GM21737 (cell line): ENCODE results near the gene COL1A1.

Source experiments
- ATAC-seq: cut with Tn5 transposase; IDR thresholded peaks from one replicate; pipeline ENCODE4 v1.9.1; 2021; ENCODE audit warnings: mild to moderate bottlenecking, moderate library complexity; ENCODE audit not compliant: unreplicated experiment

COL1A1 gene

DNA sequence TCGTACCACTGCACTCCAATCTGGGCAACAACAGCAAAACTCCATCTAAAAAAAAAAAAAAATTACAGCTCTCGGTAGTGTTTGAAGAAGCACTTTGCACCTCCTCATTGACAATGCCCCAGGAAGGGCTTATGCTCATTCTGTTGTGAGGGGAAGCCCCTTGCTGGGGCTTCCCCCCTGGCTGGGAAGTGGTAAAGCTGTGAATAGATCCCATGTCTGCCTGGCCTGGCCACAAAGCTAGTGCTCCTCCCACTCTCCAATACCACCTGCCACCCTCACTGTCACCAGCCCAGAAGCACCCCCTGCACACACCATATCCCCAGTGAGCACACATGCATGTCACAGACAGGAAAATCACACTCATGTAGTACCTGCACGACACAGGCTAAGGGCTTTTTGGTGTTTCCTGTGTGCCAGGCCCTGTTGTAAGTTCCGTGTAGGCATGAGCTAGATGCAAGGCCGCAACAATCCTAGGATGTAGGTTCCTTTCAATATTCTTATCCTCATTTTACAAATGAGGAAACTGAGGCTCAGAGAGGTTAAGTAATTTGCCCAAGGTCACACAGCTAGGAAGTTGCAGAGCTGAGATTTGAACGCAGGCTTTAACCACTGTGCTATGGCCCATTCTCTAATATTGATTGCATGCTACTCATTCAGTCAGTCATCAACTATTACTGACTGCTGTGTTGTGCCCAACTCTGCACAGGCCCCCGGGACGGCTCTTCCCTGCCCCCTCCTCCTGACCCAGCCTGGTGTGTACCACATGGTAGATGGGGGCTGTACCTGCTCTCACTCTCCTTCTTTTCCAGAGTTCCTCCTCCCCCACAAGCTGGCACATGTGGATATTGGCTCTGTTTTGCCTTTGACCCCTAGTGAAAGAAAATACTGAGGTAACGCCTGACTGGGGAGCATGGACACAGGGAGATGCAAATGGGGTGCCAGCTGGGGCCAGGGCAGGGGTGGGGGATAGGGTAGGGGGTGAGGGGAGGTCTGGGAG is 11.9 kb upstream of the COL1A1 start:
- ATAC-seq, result peak; percentile 80

GRCh38 chr17:50212121-50212843 is 10.9 kb upstream of the COL1A1 start:
- no peak for ATAC-seq

DNA sequence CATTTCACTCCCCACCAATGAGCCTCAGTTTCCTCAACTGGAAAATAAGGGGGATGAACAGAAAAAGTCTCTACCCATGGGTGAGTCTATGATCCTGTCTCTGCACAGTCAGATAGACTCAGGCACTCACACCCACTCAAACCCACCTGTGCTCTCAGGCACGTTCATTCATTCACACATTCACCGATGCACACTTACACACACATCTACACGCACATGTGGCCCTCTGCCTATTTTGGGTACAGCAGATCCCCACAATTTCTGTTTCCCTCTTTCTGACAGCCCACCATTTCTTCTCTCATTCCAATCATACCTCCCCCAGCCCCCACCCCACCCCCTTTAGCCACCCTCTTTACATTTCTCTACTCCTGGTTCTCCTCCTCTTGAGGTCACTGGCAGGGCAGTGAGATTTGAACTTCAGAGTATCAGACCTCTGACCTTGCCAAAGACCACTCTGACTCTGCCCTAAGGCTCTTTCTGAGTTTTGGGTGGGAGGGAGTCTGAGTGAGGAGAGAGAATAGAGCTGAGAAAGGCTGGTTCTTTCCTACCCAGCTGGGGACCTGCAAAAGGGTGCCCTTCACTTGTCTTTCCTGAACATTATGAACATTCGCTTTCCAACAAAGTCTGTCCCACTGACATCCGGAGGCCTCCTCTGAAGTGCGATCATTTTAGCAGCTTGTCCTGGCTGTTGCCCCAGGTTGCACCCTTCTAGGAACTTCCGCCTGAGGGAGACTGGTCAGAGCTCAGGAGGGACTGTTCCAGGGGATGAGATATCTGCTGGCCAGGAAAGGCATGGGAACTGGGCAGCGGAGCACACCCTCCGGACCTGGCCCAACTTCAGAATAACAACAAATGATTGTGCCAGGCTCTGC is 10.1 kb upstream of the COL1A1 start:
- no peak for ATAC-seq

GRCh38 chr17:50210240-50211225 is 9.1 kb upstream of the COL1A1 start:
- no peak for ATAC-seq

DNA sequence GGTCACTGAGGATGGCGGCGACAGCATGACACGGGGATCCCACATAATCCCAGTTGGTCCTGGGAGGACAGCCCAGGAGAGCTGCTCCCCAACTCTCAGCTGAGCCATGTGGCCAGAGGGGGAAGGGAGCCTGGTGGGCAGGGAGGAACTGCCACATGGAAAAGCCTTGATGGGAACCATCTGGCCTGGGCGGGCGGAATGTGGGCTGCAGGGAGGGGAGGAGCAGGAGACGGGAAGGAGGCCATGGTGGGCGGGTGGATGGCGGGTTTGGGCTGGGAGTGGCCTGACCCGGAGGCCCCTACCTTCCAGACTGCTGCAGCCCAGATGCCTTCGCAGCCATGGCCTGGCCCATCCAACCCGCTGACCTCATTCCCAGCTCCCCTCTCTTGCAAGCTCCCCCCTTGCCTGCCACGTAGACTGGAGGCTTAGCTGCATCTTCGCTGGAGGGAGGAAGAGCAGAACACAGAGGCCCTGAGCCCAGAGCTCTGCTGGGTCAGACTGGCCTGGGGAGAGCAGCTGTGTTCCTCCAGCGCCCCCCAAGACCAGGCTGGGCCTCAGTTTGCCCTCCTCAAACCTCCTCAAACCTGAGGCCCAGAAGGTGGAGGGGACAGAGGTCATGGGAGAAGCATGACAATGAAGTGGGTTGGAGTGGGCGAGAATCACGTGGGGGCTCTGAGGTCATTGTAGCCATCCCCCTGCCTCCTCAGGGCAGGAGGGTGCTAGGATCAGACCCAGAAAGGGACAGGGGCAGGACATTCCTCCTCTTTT is 8.2 kb upstream of the COL1A1 start:
- ATAC-seq, result no peak

- no peak for ATAC-seq
These were observed 7.7 kb upstream of the COL1A1 start for GRCh38 chr17:50209133-50209471.

- ATAC-seq, result no peak
These were observed 7.2 kb upstream of the COL1A1 start for GRCh38 chr17:50208611-50209061.

DNA sequence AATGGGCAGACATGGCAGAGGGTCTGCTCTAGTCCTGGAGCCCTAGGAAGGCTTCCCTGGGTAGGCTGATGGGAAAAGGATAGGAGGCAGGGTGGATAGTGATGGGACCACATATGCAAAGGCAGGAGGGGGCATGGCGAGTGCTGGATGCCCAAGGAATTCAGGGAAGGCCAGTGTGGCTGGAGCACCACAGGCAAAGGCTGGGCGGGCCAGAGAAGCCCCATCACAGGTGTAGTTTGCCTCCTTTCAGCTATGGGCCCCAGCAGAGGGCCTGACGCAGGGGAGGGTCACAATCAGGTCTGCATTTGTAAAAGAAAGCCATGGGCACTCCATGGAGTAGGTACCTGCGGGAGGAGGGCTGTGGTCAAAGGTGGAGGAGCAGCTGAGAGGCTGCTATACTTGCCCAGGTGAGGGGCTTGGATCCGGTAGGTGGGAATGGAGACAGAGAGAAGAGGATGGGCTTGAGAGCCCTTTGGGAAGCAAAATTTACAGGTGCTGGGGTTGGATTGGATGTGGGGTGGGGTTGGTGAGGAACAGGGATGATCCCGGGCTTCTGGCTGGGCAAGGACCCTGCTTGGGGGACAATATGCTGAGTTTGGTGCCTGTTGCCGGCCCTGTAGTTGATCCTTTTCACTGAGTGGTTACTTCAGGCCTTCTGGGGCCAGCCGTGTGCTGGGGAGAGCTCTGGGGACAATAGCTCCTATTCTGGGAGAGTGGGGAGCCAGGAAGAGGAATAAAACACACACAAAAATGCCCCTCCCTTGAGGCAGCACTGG is 6.5 kb upstream of the COL1A1 start:
- ATAC-seq, result no peak

GRCh38 chr17:50207315-50207714 is 5.9 kb upstream of the COL1A1 start:
- ATAC-seq, result no peak

- ATAC-seq, result no peak
These were observed 5.3 kb upstream of the COL1A1 start for GRCh38 chr17:50206604-50207293.

DNA sequence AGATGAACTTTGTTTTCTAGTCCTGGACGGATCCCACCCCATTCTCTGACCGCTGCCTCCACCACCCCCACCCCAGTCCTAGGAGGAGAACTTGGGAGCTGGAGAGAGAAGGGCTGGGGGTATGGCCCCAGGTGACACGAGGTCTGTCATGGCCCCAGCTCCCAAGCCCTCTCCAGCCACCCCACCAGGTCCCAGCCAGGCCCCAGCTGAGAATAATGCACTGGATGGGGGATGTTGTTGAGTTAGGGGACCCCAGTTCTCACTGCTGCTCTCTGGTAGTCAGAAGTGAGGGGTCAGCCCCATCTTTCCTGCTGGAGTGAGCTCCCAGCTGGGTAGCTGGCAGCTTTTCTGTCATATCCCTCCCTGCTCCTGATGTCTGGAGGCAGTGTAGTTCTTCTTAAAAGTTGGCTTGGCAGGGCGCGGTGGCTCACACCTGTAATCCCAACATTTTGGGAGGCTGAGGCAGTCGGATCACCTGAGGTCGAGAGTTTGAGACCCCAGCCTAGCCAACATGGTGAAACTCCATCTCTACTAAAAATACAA is 4.6 kb upstream of the COL1A1 start:
- ATAC-seq, result no peak

- ATAC-seq, result no peak
These were observed 3.9 kb upstream of the COL1A1 start for GRCh38 chr17:50205111-50205962.

- no peak for ATAC-seq
These were observed 3.0 kb upstream of the COL1A1 start for GRCh38 chr17:50204431-50204830.

GRCh38 chr17:50203604-50204345 is 2.3 kb upstream of the COL1A1 start:
- ATAC-seq, result no peak

DNA sequence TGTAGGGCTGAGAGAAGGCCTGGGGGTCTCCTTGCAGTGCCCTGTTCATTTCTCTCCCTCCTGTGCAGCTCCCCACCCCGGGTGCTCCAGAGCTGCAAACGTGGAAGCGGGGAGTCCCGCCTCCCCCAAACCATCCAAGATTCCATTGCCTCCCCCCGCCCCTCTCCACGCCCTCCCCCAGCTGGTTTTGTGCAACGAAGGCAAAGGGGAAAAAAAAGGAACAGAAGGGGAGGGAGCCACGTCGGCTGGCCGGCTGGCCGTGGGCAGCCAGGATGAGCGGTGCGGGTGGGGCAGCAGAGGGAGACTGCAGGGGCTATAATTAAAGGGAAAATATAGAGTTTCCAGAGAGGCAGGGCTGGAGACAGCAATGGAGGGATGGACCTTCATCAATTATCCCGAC is 1.7 kb upstream of the COL1A1 start:
- no peak for ATAC-seq
